ENCODE data around the gene GPR17.

DNA sequence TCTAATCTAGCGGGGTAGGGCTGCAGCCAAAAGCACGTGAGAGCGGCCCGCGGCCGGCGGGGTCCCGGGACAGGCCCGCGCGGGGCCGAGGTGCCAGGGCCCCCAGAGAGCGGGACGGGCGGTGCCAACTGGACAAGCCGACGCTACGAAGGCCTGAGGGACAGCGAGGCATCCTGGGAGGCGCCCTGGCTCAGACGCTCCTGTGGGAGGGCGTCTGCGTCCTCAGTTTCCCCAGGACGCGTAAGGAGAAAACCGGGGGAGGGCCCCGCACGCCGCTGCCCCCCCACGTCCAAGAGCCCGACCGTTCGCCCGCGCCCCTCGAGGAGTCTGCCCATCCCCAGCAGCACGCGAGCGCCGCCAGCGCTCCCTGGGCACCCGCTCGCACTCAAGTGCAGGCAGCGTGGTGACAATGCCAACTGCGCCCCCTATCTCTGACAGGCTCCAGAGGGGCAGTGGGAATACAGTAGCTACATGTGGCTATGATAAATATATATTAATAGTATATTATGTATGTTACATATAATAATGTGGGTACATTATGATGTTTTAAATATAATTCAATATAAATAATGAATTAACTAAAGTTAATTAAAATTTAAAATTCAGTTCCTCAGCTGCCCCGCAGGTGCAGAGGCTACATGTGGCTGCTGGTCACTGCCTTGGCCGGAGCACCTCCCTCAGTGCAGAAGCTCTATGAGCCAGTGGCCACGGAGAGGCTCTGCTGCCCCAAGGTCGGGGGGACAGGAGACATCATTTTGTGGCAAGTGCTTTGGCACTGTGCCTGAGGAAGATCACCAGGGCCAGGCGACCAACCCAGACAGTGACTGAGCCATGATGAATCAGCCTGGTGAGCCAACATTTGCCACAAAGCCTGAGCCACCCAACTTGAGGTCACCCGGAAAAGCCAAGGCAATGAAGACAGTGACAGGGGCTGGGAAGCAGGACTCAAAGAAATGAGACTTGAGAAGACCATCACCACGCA, 49.8 kb downstream of the GPR17 start:
- TF ChIP-seq, protein P1, sequence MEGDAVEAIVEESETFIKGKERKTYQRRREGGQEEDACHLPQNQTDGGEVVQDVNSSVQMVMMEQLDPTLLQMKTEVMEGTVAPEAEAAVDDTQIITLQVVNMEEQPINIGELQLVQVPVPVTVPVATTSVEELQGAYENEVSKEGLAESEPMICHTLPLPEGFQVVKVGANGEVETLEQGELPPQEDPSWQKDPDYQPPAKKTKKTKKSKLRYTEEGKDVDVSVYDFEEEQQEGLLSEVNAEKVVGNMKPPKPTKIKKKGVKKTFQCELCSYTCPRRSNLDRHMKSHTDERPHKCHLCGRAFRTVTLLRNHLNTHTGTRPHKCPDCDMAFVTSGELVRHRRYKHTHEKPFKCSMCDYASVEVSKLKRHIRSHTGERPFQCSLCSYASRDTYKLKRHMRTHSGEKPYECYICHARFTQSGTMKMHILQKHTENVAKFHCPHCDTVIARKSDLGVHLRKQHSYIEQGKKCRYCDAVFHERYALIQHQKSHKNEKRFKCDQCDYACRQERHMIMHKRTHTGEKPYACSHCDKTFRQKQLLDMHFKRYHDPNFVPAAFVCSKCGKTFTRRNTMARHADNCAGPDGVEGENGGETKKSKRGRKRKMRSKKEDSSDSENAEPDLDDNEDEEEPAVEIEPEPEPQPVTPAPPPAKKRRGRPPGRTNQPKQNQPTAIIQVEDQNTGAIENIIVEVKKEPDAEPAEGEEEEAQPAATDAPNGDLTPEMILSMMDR (conservative IDR thresholded peaks at IDR 0.05; ENCODE audit: low read depth, low read length), result peak; percentile 21; the same call in 1 of the 2 replicates
- no peak for TF ChIP-seq EZH2 (IDR thresholded peaks at IDR 0.05; ENCODE audit: low read length, unreplicated experiment)
- TF ChIP-seq EZH2phosphoT487 (IDR thresholded peaks at IDR 0.05; ENCODE audit: borderline replicate concordance, low read length), result no peak

All from PC-3 (cell line).